GM21381 (cell line): ENCODE results near the gene PDHX.

Source experiments
- ATAC-seq: cut with Tn5 transposase; IDR thresholded peaks from one replicate; pipeline ENCODE4 v1.9.1; 2021; ENCODE audit warnings: mild to moderate bottlenecking, moderate library complexity; ENCODE audit not compliant: unreplicated experiment

The PDHX gene

DNA sequence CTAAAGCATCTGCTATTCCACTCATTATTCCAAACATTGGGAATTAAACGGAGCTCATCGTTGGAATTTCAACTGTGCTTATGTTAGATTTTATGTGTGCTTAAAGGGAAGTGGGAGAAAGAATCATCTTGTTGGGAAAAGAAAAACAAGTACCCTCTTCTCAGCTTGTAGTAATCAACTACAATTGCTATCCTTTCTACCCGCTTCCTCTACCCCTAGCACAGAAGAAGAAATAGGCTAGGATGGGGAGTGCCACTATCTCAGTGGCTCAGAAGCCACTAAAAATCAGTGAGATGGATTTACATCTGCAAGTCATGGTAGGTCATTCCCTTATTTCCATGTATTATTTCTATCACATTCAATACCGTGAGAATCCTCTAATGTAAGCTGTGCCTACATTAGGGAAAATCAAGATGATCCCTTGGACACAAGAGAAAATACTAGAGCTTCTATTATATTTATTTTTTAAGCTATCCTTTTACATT, 124.7 kb downstream of the PDHX start:
- no peak for ATAC-seq

DNA sequence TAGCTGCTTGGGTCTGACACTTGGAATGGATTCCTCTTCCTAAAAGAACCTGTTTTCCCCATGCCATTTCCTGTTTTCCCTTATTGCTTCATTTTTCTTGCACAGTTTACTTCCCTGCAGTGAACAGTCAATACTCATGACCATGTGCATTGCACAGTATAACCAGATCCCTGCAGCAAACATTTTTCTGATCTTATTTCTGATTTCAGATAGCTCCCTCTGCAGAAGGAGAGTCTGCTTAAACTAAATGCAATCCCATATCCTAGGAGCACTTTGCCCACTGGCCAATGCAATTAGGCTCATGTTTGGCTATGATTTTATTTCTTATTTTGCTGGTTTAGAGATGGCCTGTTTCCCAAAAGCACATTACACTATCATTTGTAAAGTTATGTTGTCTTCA, 125.8 kb downstream of the PDHX start:
- ATAC-seq: no peak

DNA sequence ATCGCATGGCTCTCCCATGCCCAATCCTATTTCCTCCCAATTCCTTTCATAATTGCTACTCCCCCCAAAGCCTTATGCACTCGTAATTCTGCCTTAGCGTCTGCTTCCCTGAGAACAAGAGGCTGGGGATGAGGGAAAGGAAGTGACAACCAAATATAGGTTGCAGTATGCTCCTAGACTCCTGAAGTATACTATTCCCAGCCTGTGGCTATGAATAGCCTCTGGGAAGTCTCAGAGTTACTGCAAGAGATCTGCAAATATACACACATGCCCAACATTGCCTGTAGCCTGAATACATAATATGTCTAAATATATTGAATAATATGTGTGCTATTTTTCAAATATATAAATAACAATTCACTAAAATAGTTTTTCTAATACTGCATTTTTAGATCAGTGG, 126.5 kb downstream of the PDHX start:
- ATAC-seq: no peak

DNA sequence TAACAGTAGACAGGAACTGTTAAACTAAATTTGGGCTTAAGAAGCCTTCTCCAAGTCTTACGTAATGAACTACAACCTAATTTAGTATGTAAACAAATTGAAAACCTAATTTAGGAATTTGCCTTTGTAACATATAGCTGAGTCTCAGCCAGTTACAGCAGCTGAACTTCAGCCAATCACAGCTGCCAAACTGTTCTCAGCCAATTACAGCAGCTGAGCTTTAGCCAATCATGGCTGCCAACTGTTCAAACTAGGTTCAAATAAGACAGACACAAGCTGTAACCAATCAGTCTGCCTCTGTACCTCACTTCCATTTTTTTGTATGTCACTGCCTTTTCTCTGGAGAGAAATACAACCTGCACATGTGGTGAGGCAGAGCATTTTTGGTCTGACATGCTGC, 127.5 kb downstream of the PDHX start:
- ATAC-seq: no peak

DNA sequence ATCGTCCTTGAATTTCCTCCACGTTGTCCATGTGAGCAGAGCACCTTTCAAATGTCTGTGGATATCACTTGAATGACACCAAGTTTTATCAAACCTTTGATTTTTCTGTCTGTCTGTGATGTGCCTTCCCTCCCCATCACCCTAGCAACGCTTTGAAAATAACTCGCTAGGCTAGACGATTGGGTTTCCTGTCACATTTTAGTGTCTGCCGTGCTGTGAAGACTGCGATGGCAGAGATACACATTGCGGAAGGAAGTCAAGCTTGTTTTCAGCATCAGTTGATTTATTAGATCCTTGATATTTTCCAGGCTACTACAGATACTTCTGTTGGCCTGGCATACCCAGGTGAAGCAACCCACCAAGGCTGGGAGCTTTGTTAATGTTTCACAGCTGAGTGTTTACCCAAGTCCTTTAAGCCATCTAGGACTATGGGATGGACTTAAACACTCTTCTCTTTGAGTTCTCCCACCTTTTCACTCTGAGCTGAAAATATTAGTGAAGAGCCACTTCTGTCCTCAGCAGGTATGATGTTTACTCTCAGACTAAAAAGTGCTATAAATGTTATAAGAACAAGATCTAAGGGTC, 128.9 kb downstream of the PDHX start:
- no peak for ATAC-seq
